C4-2B (cell line): ENCODE measurements around the gene JARID2.

Experiments used
- H3K27ac ChIP-seq: fragments of 450-650 bp; 2 replicates; pipeline ENCODE4 v1.5.1; 2017
- ZFX ChIP-seq: fragments of 450-650 bp; IDR thresholded peaks from 2 replicates; pipeline ENCODE4 v1.6.1; 2017
- TF ChIP-seq, protein P1 (sequence below): fragments of 450-650 bp; conservative IDR thresholded peaks from 2 replicates; pipeline ENCODE4 v1.5.1; 2017; ENCODE audit warnings: mild to moderate bottlenecking

The JARID2 gene

DNA sequence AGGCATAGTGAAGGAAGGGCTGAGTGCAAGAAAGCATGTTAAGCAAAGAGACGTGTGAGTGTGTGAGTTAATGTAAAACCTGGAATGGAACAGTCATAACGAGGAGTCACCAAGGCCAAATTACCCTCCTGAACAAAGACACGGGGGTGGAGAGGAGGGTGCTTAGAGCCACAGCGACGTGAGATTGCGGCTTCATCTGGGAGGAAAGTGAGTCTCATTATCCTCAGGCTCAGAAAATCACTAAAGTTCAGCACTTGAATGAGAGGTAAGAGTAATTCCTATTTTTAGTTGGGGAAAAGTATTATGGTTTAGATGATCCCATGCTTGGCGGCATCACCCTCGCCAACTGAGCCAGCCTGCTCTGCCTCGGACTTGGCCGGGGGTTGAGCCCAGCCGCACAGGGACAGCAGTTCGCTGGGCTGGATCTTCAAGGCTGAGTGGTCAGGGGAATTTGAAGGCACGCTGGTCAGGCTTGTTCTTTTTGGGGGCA, 280.4 kb downstream of the JARID2 start:
- no peak overlapping the region for H3K27ac ChIP-seq
- no peak for TF ChIP-seq ZFX
- TF ChIP-seq, protein P1, sequence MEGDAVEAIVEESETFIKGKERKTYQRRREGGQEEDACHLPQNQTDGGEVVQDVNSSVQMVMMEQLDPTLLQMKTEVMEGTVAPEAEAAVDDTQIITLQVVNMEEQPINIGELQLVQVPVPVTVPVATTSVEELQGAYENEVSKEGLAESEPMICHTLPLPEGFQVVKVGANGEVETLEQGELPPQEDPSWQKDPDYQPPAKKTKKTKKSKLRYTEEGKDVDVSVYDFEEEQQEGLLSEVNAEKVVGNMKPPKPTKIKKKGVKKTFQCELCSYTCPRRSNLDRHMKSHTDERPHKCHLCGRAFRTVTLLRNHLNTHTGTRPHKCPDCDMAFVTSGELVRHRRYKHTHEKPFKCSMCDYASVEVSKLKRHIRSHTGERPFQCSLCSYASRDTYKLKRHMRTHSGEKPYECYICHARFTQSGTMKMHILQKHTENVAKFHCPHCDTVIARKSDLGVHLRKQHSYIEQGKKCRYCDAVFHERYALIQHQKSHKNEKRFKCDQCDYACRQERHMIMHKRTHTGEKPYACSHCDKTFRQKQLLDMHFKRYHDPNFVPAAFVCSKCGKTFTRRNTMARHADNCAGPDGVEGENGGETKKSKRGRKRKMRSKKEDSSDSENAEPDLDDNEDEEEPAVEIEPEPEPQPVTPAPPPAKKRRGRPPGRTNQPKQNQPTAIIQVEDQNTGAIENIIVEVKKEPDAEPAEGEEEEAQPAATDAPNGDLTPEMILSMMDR, result no peak

DNA sequence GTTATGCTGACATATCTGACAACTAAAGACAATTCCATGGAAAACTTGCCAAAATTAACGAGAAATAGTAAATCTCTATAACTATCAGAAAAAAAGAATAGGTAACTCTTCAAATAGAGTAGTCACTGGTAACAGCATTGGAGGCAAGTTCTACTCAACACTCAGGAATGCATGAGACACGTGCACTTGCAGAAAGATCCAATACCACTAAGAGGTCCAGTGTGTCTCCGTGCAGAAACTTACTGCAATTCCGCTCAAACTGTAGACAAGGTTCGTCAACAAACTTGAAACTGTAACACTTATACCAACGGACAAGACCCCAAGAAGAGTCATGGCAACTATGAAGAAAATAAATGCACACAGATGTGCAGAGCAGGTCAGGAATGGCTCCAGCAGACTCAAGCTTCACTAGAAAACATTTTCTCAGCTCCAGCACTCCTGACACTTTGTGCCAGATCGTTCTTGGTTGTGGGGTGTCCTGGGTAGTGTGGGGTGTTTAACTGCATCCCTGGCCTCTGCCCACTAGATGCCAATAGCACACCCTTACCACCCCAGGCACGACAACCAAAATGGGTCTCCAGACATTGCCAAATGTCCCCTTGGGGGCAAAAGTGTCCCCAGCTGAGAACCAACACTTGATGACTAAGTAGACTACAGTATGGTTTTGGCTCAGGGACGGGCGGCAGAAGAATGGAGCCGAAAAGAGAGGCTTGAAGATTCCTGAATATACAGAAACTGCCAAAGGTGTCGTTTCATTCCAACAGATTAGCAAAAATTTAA, 282.2 kb downstream of the JARID2 start:
- TF ChIP-seq, protein P1, result no peak

DNA sequence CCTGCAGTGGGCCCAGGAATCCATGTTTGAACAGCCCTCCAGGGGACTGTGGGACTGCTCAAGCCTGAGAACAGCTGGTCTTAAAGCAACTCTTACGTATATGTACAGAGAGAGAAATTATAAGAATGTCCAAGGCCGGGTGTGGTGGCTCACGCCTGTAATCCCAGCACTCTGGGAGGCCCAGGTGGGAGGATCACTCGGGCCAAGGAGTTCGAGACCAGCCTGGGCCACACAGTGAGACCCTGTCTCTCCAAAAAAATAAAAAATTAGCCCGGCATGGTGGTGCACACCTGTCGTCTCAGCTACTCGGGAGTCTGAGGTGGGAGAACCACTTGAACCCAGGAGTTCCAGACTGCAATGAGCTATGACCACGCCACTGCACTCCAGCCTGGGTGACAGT, 283.0 kb downstream of the JARID2 start:
- no peak for TF ChIP-seq ZFX
- no peak overlapping the region for H3K27ac ChIP-seq

More for the DNA sequence above, 282.2 kb downstream of the JARID2 start:
- H3K27ac ChIP-seq, result no peak overlapping the region

DNA sequence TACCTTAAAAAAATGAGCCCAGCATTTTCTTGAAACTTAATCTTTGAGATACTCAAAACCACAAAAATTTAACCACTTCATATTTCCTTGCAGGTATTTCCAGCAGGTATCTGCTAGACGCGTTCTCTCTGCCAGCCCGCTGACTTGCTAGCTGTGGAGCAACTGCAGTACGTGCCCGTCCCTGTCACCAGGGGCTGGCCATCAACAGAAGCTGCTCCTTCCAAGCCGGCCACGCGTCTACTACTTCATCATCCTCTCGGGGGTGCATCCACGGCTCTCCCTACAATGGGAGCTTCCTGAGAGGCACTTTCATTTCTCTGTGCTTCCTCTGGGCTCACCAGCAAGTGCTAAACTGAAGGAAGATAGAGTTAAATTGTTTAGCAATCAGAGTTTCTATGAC, 284.5 kb downstream of the JARID2 start:
- H3K27ac ChIP-seq, result no peak overlapping the region
- TF ChIP-seq ZFX, result no peak
- TF ChIP-seq, protein P1, result no peak

DNA sequence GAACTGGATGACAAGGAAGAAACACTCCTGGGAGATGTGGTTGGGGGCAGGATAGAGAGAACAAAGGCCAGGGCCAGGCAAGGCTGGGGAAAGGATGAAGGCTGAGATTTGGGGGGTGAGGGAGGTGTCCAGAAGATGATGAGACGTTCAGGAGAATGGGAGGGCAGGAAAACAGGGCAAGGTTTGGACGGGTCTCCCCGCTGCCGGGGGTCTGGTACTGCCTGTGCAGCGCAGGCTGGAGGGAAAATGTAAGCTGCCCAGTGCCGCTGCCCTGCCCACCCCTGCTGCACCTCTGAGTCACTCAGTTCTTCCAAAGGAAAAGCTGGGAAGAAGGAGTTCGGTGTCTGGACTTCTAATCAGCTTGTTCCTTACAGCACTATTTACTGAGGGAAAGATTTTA, 286.1 kb downstream of the JARID2 start:
- TF ChIP-seq, protein P1, result no peak
- TF ChIP-seq ZFX, result no peak
- H3K27ac ChIP-seq, result no peak overlapping the region

DNA sequence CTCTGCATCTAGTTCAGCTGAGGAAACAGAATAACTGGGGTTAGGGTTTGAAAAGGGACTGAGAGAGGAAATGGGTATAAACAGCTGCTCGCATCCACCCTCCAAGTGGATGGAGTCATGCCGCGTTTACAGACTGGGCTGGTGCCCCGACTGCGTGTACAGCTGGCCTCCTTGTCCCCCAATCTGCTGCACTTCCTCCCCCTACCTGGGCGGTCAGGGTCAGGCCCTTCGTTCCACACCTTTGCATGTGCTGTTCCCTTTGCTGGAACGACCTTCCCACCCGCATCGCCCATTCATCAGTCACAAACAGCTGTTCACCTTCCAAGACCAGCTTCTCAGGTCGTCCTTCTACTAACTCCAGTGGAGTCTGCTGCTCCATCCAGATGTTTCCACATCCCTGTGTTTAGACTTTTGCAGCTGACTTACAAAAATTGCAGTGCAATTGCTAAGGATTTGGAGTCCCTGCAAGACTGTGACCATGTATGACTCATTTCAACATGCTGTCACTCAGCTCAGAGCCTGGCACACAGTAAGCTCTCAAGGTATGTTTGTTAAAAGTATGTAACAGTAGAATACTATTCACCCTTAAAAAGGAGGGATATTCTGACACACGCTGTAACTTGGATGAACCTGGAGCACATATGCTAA, 287.6 kb downstream of the JARID2 start:
- TF ChIP-seq ZFX, result no peak
- TF ChIP-seq, protein P1, result no peak
- H3K27ac ChIP-seq, result no peak overlapping the region

DNA sequence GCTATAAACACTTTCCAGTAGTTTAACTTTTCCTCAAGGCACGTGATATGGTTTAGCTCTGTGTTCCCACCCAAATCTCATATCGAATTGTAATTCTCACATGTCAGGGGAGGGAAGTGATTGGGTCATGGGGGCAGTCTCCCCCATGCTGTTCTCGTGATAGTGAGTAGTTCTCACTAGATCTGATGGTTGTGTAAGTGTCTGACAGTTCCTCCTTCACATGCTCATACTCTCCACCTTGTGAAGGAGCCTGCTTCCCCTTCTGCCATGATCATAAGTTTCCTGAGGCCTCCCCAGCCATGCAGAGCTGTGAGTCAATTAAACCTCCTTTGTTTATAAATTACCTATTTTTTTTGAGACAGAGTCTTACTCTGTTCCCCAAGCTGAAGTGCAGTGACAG, 289.1 kb downstream of the JARID2 start:
- TF ChIP-seq, protein P1, result no peak
- no peak for TF ChIP-seq ZFX
- H3K27ac ChIP-seq, result no peak overlapping the region
